B cell (primary cell): ENCODE measurements around the gene RANBP9. TPM values are rescaled to one million over a fixed set of nuclear protein-coding genes. Genes with fewer than 3 reads are reported as not detected.

Source experiments
- ATAC-seq: fragments of 200-7000 bp; cut with Tn5 transposase; one replicate; pipeline ENCODE4 v1.10.0; 2021; ENCODE audit warnings: low read depth, mild to moderate bottlenecking, moderate number of reproducible peaks, moderate library complexity
- CTCF ChIA-PET: fragments of 350-600 bp; sonication (Branson Sonifier 250); formaldehyde crosslinking; loops from one replicate; lab custom pipeline; 2021; ENCODE audit warnings: antibody characterized with exemption, inconsistent platforms; lab: Charles Lee
- POLR2A ChIA-PET: fragments of 350-600 bp; sonication (Branson Sonifier 250); formaldehyde crosslinking; loops from one replicate; lab custom pipeline; 2021; ENCODE audit warnings: antibody characterized with exemption; lab: Charles Lee
- DNase-seq: peaks from one replicate; pipeline ENCODE4 v3.0.0; 2013
- H2AFZ ChIP-seq: 2 replicates; pipeline ENCODE4 v1.6.1; 2012; ENCODE audit warnings: mild to moderate bottlenecking, low read depth, low read length; ENCODE audit not compliant: insufficient read depth, poor library complexity, severe bottlenecking
- H3K27ac ChIP-seq, 2 donors: 1 replicate in 1 of 2; 2 replicates in 1 of 2; pipeline ENCODE4 v1.5.1; 2012 to 2013; ENCODE audit warnings: low read length in 2 of 2, mild to moderate bottlenecking in 2 of 2, moderate library complexity in 1 of 2
- H3K27me3 ChIP-seq, 4 experiments: fragments of 200-600 bp in 1 of 4; sonication (generic) in 1 of 4; replicated peaks in 1 of 4; 1 replicate in 2 of 4; 2 replicates in 2 of 4; pipeline versions ENCODE4 v1.6.1 to v1.7.0; 2013 to 2016; ENCODE audit warnings: low read length in 3 of 4, mild to moderate bottlenecking in 2 of 4, mixed read lengths in 1 of 4, moderate library complexity in 1 of 4; ENCODE audit not compliant: insufficient read depth in 4 of 4, control insufficient read depth in 3 of 4; ENCODE audit errors: control extremely low read depth in 1 of 4
- H3K36me3 ChIP-seq, 2 experiments: replicated peaks in 1 of 2; 1 replicate in 1 of 2; 2 replicates in 1 of 2; pipeline versions ENCODE4 v1.6.1 to v1.7.1; 2013; ENCODE audit warnings: low read length in 1 of 2; ENCODE audit not compliant: insufficient read depth in 2 of 2, control insufficient read depth in 1 of 2; ENCODE audit errors: control extremely low read depth in 1 of 2, extremely low read depth in 1 of 2
- H3K4me1 ChIP-seq, 2 donors: fragments of 200-600 bp in 1 of 2; sonication (generic) in 1 of 2; 1 replicate in 1 of 2; 2 replicates in 1 of 2; pipeline versions ENCODE4 v1.5.1 to v1.6.1; 2013 to 2017; ENCODE audit warnings: low read length in 2 of 2; ENCODE audit not compliant: control insufficient read depth in 2 of 2, insufficient read depth in 2 of 2
- H3K4me2 ChIP-seq: replicated peaks from 2 replicates; pipeline ENCODE3; 2012; ENCODE audit warnings: mild to moderate bottlenecking, low read depth, low read length; ENCODE audit not compliant: poor library complexity, severe bottlenecking
- H3K4me3 ChIP-seq, 5 experiments: fragments of 200-600 bp in 1 of 5; sonication (generic) in 1 of 5; 1 replicate in 3 of 5; 2 replicates in 2 of 5; pipeline versions ENCODE4 v1.5.1 to v1.7.0; 2011 to 2016; ENCODE audit warnings: low read length in 4 of 5, mild to moderate bottlenecking in 4 of 5, low read depth in 2 of 5, control low read depth in 1 of 5, moderate library complexity in 1 of 5; ENCODE audit not compliant: insufficient read depth in 1 of 5; ENCODE audit errors: control extremely low read depth in 1 of 5, extremely low read depth in 1 of 5
- H3K79me2 ChIP-seq: fragments of 200-600 bp; sonication (generic); one replicate; pipeline ENCODE4 v1.6.0; 2016; ENCODE audit warnings: low read length; ENCODE audit not compliant: control insufficient read depth, insufficient read depth
- H3K9ac ChIP-seq: fragments of 200-600 bp; sonication (generic); 2 replicates; pipeline ENCODE4 v1.6.1; 2017; ENCODE audit warnings: mild to moderate bottlenecking, low read length, moderate library complexity
- H3K9me3 ChIP-seq, 3 donors: one replicate each; pipeline versions ENCODE4 v1.6.1 to v1.7.1; 2013; ENCODE audit warnings: low read length in 2 of 3; ENCODE audit not compliant: control insufficient read depth in 2 of 3, insufficient read depth in 1 of 3; ENCODE audit errors: control extremely low read depth in 1 of 3
- H4K20me1 ChIP-seq: 2 replicates; pipeline ENCODE4 v1.6.0; 2012; ENCODE audit warnings: mild to moderate bottlenecking, low read length; ENCODE audit not compliant: insufficient read depth, control insufficient read depth, poor library complexity, severe bottlenecking
- H3K27ac Mint-ChIP-seq: one replicate; pipeline ENCODE4 v1.8.0; 2021; ENCODE audit warnings: mixed read lengths
- H3K27me3 Mint-ChIP-seq: one replicate; pipeline ENCODE4 v1.8.0; 2021; ENCODE audit warnings: mixed read lengths
- H3K4me1 Mint-ChIP-seq: one replicate; pipeline ENCODE4 v1.8.0; 2021; ENCODE audit warnings: mixed read lengths
- H3K4me3 Mint-ChIP-seq: one replicate; pipeline ENCODE4 v1.8.0; 2021; ENCODE audit warnings: mixed read lengths
- H3K9me3 Mint-ChIP-seq: one replicate; pipeline ENCODE4 v1.8.0; 2022; ENCODE audit warnings: mixed read lengths; ENCODE audit not compliant: insufficient read depth
- EZH2 ChIP-seq: IDR thresholded peaks from 2 replicates; pipeline ENCODE4 v1.6.1; 2012; ENCODE audit warnings: borderline replicate concordance, low read depth, mild to moderate bottlenecking, moderate library complexity, low read length; ENCODE audit not compliant: insufficient read depth, poor library complexity, severe bottlenecking
- WGBS: methylation state at CpG from one replicate; pipeline ENCODE4 v1.1.5; 2013; ENCODE audit warnings: missing lambda C conversion rate; ENCODE audit not compliant: insufficient coverage; 5-methylcytosine and 5-hydroxymethylcytosine counted together
- intact Hi-C: fragments of 100-400 bp; cut with micrococcal nuclease; formaldehyde crosslinking; loops from one replicate; pipeline ENCODE4 v1.10.0; 2022
- polyA plus RNA-seq: library from polyadenylated mRNA; depleted of rRNA; stranded (reverse); fragments of >200 nt; gene quantifications from 2 replicates; pipeline ENCODE4 v1.2.3, GENCODE V29; 2012
- total RNA-seq, 2 donors: library from RNA; stranded (reverse); fragments of 120-200 nt in 1 of 2; gene quantifications; 1 replicate in 1 of 2; 2 replicates in 1 of 2; pipeline versions ENCODE4 v1.2.3 to v1.2.4, GENCODE V29; 2013 to 2022
- TF ChIP-seq, protein P1 (sequence below): fragments of 200-600 bp; IDR thresholded peaks from one replicate; pipeline ENCODE4 v1.8.0; 2022; ENCODE audit warnings: antibody characterized with exemption, mild to moderate bottlenecking

The RANBP9 gene
- total and polyA plus RNA-seq, 2 donors (not counting 1 experiment from before 2014, with no cell fraction given), result 20.0 to 34.1 TPM

DNA sequence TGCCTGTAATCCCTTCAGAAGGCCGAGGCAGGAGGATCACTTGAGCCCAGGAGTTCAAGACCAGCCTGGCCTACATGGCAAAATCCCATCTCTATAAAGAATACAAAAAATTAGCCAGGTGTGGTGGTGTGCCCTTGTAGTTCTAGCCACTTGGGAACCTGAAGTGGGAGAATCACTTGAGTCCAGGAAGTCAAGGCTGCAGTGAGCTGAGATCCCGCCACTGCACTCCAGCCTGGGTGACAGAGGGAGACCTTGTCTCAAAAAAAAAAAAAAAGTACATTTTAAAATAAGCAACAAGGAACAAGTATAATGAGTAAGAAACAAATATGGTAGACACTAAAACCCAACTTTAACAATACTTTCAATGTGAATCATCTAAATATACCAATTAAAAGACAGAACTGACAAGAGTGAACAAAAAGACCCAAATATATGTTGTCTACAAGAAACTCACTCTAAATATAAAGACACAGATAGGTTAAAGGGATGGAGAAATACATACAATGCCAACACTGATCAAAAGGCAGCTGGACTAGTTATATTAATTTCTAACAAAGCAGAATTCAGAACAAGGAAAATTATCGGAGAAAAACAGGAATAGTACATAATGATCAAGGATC lies 37.7 kb downstream of the RANBP9 start:
- Mint-ChIP-seq H3K4me1 (peaks cover 43% of the 10 kb centered on the region), H3K4me3 (no peak overlapping the region), H3K27ac (no peak overlapping the region), H3K27me3 (no peaks in the 10 kb centered on the region), H3K9me3 (peaks cover 10% of the 10 kb centered on the region)
- H3K4me3 ChIP-seq, result no peak overlapping the region
- no peak for DNase-seq
- peaks cover 97% of the 10 kb centered on the region for H3K79me2 ChIP-seq
- H3K27ac ChIP-seq, result no peak overlapping the region
- ChIA-PET CTCF (no interaction called here), POLR2A (no interaction called here)
- no peak overlapping the region for H3K4me2 ChIP-seq
- peaks cover 0 to 5% of the 10 kb centered on the region in 2 experiments for H3K36me3 ChIP-seq
- no peak for ATAC-seq
- H3K9me3 ChIP-seq, result peaks cover 5 to 15% (median 9%) of the 10 kb centered on the region in 3 donors
- no peaks in the 10 kb centered on the region for H3K4me1 ChIP-seq
- no peaks in the 10 kb centered on the region for H3K27me3 ChIP-seq
- intact Hi-C loops, result no loop called here
- H2AFZ ChIP-seq, result no peak overlapping the region
- H4K20me1 ChIP-seq, result peaks cover 29% of the 10 kb centered on the region
- no CpG with 5 or more reads among the region's 3 CpGs for WGBS
- H3K9ac ChIP-seq, result no peak overlapping the region
- TF ChIP-seq, protein P1, sequence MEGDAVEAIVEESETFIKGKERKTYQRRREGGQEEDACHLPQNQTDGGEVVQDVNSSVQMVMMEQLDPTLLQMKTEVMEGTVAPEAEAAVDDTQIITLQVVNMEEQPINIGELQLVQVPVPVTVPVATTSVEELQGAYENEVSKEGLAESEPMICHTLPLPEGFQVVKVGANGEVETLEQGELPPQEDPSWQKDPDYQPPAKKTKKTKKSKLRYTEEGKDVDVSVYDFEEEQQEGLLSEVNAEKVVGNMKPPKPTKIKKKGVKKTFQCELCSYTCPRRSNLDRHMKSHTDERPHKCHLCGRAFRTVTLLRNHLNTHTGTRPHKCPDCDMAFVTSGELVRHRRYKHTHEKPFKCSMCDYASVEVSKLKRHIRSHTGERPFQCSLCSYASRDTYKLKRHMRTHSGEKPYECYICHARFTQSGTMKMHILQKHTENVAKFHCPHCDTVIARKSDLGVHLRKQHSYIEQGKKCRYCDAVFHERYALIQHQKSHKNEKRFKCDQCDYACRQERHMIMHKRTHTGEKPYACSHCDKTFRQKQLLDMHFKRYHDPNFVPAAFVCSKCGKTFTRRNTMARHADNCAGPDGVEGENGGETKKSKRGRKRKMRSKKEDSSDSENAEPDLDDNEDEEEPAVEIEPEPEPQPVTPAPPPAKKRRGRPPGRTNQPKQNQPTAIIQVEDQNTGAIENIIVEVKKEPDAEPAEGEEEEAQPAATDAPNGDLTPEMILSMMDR, result no peak
- no peak for TF ChIP-seq EZH2

DNA sequence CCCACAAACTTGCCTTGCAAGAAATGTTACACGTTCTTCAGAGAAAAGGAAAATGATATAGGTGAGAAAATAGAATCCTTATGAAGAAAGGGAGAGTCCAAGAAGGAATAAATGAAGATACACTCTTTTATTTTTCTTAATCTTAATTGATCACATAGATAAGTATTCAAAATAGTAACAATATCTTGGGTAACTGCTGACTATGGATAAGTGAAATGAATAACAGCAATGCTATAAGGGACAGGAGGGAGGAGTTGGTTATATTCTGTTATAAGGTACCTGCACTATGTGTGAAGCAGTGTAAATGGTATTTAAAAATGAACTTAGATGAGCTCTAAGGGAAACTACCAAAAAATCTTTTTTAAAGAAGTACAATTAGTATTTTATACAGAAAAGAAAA lies 38.3 kb downstream of the RANBP9 start:
- no CpG with 5 or more reads among the region's 1 CpG for WGBS
- no peak overlapping the region for H3K9ac ChIP-seq
- POLR2A ChIA-PET, result no interaction called here

More for the DNA sequence above, 38.3 kb downstream of the RANBP9 start:
- intact Hi-C loops, result no loop called here
- Histone ChIP-seq H3K27ac (no peak overlapping the region), H3K79me2 (peaks cover 97% of the 10 kb centered on the region), H2AFZ (no peak overlapping the region), H3K4me2 (no peak overlapping the region), H3K27me3 (no peaks in the 10 kb centered on the region), H3K4me3 (no peak overlapping the region), H3K4me1 (no peaks in the 10 kb centered on the region), H4K20me1 (peaks cover 30% of the 10 kb centered on the region), H3K9me3 (peaks cover 5 to 15% (median 9%) of the 10 kb centered on the region in 3 donors), H3K36me3 (peaks cover 0 to 5% of the 10 kb centered on the region in 2 experiments)
- Mint-ChIP-seq H3K27me3 (no peaks in the 10 kb centered on the region), H3K9me3 (peaks cover 10% of the 10 kb centered on the region), H3K4me1 (peaks cover 43% of the 10 kb centered on the region), H3K27ac (no peak overlapping the region), H3K4me3 (no peak overlapping the region)
- TF ChIP-seq, protein P1, result no peak
- no peak for TF ChIP-seq EZH2
- CTCF ChIA-PET, result no interaction called here
- no peak for ATAC-seq
- no peak for DNase-seq
